HG02885 (cell line): ENCODE results near the gene LIMCH1.
A peak's percentile ranks its signal among the peaks of the same experiment; 100 is the strongest.
"Not testable (repeated sequence)": the region's sequence is repeated elsewhere in the genome, so short reads cannot be mapped to it uniquely, and the experiment has no call there.

ENCODE experiments used
- ATAC-seq: cut with Tn5 transposase; IDR thresholded peaks from one replicate; pipeline ENCODE4 v1.9.1; 2021; ENCODE audit warnings: mild to moderate bottlenecking; ENCODE audit not compliant: unreplicated experiment, poor library complexity

Gene LIMCH1

DNA sequence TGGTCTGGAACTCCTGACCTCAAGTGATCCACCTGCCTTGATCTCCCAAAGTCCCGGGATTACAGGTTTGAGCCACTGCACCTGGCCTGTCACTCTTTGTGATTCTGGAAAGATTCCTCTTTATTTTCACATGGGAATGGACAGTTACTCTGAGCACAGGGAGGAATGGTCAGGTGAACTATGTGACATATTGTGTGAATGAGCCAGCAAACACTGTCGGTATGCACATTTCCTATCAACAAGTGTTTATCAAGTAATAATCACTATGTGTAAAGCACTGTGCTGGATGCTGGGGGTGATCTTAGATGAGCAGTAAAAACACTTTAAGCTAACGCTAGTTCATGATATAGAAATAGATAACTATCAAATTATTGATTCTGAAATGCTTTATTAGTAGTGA lies 97.5 kb downstream of the LIMCH1 start:
- ATAC-seq, result no peak

DNA sequence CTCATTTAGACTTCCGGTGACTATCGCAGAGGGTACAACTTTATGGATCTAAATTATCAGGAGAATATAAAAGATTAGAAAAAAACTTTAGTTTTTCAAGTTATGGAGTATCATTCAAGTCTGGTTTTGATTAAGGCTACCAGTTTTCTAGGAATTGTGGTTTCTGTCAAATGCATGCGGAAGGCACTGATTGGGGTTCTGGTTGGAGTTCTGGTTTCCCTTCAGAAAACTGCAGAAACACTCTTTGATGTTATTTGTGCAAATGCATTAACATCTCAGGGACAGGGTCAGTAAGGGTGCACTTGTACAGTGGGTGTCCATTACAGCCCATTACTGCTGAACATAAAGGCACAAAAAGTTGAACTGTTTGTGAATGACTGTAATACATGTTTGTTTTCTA lies 100.2 kb downstream of the LIMCH1 start:
- ATAC-seq, result no peak

DNA sequence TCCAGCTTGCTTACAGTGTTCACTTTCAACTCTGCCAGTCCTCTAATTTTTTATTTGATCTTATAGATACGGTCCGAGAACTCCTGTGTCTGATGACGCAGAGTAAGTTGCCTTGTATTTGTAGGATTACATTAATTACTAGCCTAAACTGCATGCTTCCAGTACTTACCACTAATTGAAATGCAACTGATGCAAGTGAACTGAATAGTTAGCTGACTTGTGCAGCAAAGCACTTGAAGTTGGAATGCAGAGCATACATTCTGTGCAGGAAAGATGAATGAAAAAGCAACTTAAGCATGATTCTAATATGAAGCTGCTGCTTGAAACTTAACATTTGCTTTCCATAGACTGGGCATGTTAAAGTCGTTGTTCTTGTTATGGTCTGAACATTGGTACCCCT lies 100.9 kb downstream of the LIMCH1 start:
- ATAC-seq, result no peak

DNA sequence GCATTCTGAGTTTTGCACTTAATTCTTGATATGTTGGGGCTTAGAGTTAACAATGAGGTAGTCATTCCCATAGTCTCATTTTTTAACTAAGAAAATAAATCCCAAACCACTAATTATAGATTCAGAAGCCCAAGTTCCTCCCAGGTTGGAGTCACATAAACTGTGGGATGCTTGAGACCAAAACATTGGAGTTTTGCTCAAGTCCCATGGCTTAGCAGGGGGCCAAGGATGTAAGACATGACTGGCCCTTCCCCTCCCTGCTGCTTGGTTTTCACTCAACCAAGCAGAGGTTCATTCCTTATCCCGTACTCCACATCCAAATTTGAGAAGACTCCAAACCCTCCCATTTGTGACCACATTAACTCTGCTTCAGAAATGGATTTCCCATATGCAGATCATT lies 101.3 kb downstream of the LIMCH1 start:
- ATAC-seq, result no peak

DNA sequence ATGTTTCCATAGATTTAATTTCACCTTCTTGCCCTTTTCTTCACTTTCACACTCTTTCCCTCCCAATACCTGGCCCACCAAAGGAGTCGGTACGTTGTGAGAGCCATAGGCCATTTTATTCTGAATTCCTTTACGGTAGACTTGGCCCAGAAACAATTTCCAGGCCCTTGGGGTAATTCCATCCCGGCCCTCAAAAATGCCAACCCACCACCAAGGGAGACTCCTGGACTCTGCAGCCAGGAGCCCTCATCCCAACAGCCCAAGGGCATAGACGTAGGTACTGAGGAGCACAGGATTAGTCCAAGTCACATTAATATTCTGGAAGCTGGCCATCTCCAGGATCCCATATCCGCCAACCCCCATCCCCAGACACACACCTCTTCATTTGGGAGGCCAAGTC lies 102.9 kb downstream of the LIMCH1 start:
- ATAC-seq, result no peak

DNA sequence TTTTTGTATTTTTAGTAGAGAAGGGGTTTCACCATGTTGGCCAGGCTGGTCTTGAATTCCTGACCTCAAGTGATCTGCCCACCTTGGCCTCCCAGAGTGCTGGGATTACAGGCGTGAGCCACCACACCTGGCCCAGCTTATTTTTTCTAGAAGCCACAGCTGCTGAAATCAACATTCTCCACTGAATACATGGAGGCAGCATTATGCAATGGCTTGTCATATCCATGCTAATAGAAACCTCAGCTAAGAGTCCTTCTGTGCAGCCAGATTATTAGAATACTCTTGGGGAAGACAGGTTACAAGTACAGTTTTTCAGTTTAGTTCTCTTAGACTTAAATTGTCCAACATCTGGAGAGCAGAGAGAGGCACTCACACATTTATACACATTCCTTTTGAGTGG lies 104.8 kb downstream of the LIMCH1 start:
- not testable (repeated sequence) for ATAC-seq

DNA sequence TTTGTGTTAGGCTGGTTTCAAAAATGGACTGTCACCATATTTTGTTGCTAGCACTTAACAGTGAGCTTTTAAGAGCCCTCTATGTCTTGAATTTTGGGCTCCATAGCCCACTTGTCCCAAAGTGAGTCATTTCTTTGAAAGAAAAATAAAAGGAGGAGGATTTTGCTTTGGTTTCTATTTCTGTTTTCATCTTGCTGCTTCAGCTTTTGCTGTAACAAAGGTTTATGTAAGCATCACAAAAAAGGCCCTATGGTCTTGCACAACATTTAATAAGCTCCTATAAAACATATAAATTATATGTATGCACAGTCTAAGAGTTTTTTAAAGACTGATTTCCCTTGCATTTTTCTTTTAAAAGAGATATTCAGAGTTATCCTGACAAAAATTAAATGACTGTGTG lies 105.4 kb downstream of the LIMCH1 start:
- ATAC-seq, result no peak

DNA sequence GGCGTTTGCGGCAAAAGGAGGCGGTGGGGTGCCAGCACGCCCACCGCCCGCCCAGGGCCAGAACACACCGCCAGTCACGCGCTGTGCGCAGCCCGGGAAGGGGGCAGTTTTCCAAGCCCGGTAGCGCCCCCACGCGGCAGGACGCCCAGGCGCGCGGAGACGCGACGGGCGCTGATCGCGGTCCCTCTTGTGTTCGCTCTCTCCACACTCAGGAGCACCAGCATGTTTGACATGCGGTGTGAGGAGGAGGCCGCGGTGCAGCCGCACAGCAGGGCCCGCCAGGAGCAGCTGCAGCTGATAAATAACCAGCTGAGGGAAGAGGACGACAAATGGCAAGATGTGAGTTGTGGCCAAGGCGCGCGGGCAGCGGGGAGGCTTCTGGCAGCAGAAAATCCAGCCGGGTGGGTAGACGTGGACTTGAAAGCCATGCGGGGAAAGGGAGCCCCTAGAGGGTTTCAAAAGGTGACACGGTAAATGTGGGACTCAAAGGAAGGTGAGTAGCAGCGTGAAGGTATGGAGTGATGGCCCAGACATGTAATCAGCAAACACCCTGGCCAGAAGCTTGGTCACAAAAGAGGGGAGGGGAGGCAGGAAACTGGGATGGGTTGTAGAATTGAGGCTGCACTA lies 106.4 kb downstream of the LIMCH1 start:
- peak; percentile 43 for ATAC-seq

DNA sequence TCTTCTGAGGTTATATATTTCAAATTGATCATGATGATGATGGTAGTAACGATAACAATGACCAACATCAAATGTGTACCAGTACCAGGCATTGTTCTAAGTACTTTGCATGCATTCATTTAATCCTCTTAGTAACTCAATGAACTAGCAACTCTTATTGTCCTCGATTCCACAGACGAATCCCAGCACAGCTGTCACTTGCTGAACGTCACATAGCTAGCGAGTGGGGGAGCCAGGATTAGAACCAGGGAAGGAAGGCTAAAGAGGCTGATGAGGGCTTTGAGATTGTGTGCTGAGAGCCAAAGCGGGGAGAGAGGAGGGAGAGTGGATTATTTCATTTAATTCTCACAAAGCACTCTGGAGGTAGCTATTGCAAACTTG lies 106.9 kb downstream of the LIMCH1 start:
- no peak for ATAC-seq

DNA sequence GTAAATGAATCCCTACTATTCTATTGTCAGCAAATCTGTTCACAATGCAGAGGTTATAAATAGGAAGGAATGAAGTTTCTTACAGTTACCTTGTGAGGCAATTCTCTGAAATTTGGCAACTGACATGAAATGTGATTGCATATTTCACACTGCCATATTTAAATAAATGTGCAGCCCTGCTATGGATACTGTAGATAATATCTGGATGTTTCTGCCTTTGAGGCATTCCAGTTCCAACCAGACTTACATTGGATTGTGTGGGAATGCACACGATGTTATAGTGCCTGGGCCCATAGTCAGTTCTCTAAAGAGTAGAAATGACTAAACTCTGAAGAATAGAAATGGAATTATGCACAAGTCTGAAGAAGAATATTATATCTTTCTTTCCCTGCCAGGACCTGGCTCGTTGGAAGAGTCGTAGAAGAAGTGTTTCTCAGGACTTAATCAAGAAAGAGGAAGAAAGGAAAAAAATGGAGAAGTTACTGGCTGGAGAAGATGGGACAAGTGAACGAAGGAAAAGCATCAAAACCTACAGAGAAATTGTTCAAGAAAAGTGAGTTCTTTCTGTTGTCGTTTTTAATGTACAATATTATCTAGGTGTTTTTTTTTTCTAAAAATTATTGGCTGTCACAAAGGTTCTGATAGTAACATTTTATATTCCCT lies 107.9 kb downstream of the LIMCH1 start:
- no peak for ATAC-seq

DNA sequence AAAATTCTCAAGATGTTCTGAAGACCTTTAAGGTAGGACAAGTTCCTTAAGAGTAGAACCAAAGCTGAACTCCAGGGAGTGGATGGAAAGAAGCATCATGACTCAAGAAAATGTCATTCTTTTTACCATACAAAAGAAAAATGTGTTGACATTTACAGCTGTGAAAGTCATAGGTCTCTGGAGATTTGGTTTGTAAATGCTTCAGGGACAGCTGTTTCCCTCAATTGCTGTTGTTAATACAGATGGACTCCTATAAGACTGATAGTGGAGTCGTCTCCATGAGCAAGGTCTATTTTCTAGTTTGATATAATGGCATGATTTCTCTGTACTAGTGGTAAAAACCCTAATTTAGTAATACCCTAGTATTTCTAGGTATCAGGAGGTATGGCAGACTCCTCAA lies 108.9 kb downstream of the LIMCH1 start:
- ATAC-seq, result no peak

DNA sequence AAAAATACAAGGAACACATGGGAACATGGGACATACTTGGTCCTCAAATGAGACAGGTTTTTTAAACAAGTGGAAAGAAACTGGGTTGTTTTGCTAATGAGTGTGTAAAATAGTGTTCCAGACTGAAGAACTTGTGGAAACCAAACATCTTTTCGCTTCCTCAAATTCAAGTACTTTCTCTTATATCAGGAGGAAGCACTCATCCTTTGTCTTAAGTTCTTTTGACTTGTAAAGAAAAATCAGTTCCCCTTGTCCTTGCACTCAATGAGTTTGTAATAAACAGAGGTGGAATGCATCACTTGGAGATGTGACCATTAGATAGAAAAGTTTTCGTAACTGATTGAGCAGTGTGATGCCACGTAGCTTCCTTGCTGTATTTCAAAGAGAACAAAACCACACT lies 109.4 kb downstream of the LIMCH1 start:
- ATAC-seq, result peak; percentile 49

DNA sequence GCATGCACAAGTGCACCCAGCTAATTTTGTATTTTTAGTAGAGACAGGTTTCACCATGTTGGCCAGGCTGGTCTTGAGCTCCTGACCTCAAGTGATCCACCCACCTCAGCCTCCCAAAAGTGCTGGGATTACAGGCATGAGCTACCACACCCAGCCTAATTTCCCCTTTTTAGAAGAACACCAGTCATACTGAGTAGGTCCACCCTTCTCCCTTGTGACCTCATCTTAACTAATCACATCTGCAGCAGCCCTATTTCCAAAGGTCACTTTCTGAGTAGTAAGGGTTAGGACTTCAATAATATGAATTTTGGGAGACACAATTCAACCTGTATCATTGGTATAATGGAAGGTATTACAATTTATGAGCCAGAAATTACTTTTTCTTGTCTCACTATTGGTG lies 113.2 kb downstream of the LIMCH1 start:
- not testable (repeated sequence) for ATAC-seq

DNA sequence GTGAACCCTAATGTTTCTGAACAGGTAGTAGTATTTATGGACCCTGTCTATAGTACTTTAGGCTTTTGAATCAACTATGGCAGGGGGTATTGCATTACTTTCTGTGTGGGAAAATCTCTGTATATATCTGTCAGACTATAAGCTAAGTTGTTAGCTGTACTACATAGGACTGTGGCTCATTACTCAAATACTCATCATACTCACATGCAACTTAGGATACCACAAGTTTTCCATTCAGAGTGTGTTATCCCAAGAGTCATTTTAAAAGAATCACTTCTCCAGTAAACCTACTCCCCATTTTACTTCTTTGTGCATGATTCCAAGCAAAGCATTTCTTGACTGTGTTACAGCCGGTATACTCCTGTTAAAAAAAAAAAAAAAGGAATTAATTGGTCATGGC lies 115.0 kb downstream of the LIMCH1 start:
- no peak for ATAC-seq

DNA sequence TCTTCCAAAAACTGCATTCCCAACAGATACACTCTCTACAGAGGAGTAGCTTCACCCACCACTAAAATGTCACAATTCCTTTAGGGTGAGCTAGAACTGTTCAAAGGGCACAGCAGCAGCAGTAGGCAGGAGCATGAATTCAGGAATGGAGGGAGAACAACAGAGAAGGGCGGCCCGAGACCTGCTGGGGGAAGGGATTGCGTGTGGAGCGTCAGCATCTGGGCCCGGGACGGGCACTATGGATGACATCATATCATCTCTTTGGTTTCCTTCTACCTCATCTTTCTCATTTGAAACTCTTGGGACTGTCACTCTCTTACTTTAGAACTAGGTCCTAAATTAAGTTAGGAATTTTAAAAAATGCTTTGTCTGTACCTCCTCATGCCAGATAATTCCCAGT lies 115.6 kb downstream of the LIMCH1 start:
- no peak for ATAC-seq

DNA sequence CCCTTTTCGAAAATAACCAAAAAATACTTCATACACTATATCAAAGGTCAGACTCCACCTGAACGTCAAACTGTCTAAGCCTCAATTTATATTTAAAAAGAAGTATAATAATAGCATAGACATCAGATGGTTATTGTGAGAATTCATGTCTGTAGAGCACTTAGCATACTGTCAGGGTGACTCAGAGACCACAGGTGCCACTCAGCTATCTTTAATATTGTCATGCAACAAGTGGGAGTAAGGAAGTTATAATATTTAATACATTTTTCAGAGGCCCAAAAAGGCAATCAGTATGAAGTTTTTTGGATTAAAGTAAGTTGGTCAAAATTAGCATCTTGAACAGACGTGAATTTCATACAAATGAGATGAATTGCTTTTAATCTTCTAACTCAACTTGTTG lies 117.2 kb downstream of the LIMCH1 start:
- ATAC-seq, result no peak

DNA sequence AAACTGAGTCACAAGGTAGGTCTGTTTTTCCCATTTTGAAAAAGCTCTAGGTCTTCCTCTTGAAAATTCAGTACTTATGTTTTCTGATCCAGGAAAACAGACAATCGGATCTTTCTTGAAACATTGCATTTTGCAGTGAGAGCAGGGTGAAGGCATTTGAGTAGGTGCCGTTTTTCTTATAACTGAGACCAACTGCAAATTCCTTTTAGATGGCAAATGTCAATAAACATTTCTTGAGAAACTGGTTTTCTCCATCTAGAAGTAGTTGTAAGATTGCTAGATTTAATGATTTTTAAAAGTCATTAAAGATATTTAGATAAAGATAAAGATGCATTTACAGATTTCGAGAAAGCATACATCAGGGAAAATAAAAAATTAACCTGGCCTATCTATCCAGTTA lies 118.1 kb downstream of the LIMCH1 start:
- no peak for ATAC-seq

DNA sequence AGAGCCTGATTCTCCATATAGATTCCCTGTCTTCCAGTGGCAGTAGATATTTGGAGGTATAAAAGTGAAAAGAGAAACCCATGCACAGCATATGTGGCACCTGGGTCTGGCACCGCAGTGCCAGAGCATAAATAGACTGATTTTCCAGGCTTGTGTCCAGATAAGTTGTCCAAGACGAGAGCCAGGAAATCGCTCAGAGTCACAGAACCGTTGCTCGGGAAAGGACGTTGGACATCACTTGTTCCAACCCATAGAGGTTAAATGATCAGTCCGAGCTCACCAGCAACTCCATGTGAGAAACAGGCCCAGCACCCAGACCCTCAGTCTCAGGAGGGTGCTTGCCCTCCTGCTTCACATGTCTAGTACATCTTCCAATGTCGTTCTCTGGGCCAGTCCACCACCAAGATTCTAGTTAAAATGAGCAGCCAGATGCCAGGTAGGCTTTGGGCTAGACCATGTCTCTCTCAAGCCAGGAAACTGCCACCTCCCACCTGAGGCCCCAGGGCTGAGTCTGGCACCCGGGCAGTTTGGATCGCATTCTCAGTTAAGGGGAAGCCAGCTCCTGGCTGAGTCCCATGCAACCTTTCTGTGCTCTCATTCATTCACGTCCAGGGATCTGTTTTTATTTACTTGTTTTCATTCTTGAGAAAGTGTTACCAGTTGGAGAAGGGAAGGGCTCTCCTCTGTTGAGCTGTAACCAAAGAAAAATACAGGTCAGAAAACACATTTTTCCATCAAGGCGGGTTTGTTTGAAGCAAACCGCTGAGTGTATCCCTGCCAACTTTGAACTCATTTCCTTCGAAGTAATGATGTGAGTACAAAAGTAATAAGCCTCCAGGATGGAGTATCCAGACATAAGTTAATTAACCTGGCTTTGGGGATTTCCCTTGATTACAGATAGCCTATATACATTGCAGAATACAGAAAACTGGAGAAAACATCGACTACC lies 118.9 kb downstream of the LIMCH1 start:
- no peak for ATAC-seq

DNA sequence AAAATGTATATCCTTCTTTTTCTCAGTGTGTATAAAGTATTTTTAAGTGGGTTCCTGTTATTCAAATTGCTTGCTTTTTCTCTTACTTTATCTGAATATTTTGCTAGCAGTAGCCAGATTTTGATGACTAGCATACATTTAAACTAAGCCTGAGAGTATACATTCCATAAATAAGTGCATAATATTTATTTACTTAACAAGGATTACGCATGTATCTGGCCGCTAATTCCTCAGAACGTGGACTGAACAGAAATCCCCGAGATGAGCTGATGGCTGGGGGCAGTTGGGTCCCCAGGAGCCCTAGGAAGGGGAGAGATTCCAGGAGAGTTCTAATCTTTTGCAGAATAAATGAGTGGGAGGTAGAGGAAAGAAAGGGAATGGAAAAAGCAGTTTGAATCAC lies 119.6 kb downstream of the LIMCH1 start:
- ATAC-seq, result no peak

DNA sequence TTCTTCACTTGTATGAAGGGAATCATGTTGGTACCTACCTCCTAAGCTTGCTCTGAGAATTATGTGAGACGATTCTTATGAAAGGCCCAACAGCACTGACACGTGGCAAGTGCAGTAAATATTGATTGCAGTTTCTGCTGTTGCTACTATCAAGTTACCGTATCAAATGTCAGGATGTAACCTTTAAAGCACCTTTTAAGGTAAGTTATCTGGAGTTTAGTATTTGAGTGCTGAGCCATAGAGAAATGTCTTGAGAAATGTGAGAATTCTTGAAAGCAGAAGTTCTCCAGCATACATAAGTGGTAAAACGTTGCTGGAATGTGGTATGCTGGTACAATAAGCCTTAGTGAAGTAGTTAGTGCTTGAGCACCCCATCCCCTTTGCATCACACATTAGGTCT lies 120.2 kb downstream of the LIMCH1 start:
- ATAC-seq, result no peak

DNA sequence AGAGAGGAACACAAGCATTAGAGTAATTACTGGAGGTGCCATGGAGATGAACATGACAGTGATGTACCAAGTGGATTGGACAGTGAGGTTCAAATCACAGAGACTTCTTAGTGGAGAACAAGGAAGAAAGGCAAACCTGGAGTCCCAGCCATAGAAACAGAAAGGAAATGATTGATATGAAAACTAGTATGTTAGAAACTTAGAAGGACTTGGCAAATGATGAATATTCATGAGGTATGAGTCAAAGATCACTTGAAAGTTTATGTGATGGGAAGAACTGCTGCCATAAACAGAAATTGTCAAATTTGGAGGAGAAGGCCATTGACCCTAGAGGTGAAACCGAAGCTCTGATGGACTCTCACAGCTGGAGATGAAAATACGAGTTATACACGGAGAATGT lies 122.4 kb downstream of the LIMCH1 start:
- ATAC-seq, result no peak
